K562 (cell line): Measurements from ENCODE around the gene CHD3. TPM values are rescaled to one million over a fixed set of nuclear protein-coding genes. Genes with fewer than 3 reads are reported as not detected.

ENCODE experiments used
- BHLHE40 ChIP-seq: IDR thresholded peaks from 2 replicates; pipeline ENCODE4 v1.6.1; 2011; ENCODE audit warnings: low read length, improper control_type of control experiment
- CTBP1 ChIP-seq: fragments of 450-650 bp; IDR thresholded peaks from 2 replicates; pipeline ENCODE4 v1.6.1; 2016; ENCODE audit warnings: borderline replicate concordance
- DACH1 ChIP-seq: fragments of 450-650 bp; IDR thresholded peaks from 2 replicates; pipeline ENCODE4 v1.6.1; 2018; ENCODE audit not compliant: partially characterized antibody
- KDM4B ChIP-seq, 2 experiments: fragments of 450-650 bp in 1 of 2; sonication (generic) in 1 of 2; IDR thresholded peaks; 2 replicates each; pipeline ENCODE4 v1.6.1; 2016 to 2017; ENCODE audit warnings: borderline replicate concordance in 2 of 2, antibody characterized with exemption in 1 of 2, low read depth in 1 of 2, mild to moderate bottlenecking in 1 of 2
- MTF1 ChIP-seq: fragments of 250-450 bp; sonication (Bioruptor Pico); IDR thresholded peaks from 2 replicates; pipeline ENCODE4 v1.9.0; 2021; ENCODE audit warnings: moderate library complexity, mild to moderate bottlenecking, inconsistent platforms, borderline replicate concordance
- NR2C2 ChIP-seq, 2 experiments: fragments of 200-800 bp in 1 of 2; sonication (Bioruptor generic) in 1 of 2; sonication (generic) in 1 of 2; formaldehyde crosslinking in 1 of 2; IDR thresholded peaks; 2 replicates each; pipeline versions ENCODE4 v1.6.1 to v1.8.0; 2016 to 2022; ENCODE audit warnings: mild to moderate bottlenecking in 1 of 2, missing compliant biosample characterization in 1 of 2, missing genetic modification characterization in 1 of 2, missing genetic modification reagents in 1 of 2
- PTBP1 ChIP-seq: fragments of 200-400 bp; formaldehyde crosslinking; IDR thresholded peaks from 2 replicates; pipeline ENCODE4 v1.6.1; 2017; ENCODE audit warnings: low read depth, low read length
- SIRT6 ChIP-seq: IDR thresholded peaks from one replicate; pipeline ENCODE4 v1.6.1; 2012; ENCODE audit warnings: low read depth, mild to moderate bottlenecking, control low read depth, inconsistent platforms, low read length, moderate library complexity
- TAF7 ChIP-seq: fragments of 450-650 bp; IDR thresholded peaks from 2 replicates; pipeline ENCODE4 v1.6.1; 2016; ENCODE audit warnings: missing genetic modification characterization, missing compliant biosample characterization
- ZNF224 ChIP-seq: sonication (generic); formaldehyde crosslinking; IDR thresholded peaks from 2 replicates; pipeline ENCODE4 v1.8.0; 2022; ENCODE audit warnings: mild to moderate bottlenecking, missing genetic modification reagents
- ZNF239 ChIP-seq: fragments of 250-450 bp; sonication (Bioruptor Pico); IDR thresholded peaks from 2 replicates; pipeline ENCODE4 v1.4.0; 2020; ENCODE audit warnings: mild to moderate bottlenecking
- ZNF583 ChIP-seq: fragments of 250-450 bp; sonication (Bioruptor Pico); IDR thresholded peaks from 2 replicates; pipeline ENCODE4 v1.4.0; 2020
- polyA plus RNA-seq, 8 experiments: library from polyadenylated mRNA; depleted of rRNA in 4 of 8; stranded (reverse) in 5 of 8; unstranded in 3 of 8; fragments of >200 nt; fragmentation: Nextera tagmentation in 2 of 8; fragmentation: Illumina TruSeq in 1 of 8; extraction: Ambion mirVana in 2 of 8; extraction: Trizol in 1 of 8; gene quantifications; 2 replicates each; pipeline versions ENCODE4 v1.2.1 to v1.2.3, GENCODE V29; 2011 to 2014; ENCODE audit warnings: inconsistent platforms in 1 of 8, missing spikeins in 1 of 8
- total RNA-seq, 7 experiments: library from RNA; depleted of rRNA in 6 of 7; stranded (reverse); fragments of >200 nt in 6 of 7; fragmentation: Illumina TruSeq in 2 of 7; extraction: Trizol in 2 of 7; gene quantifications; 2 replicates each; pipeline versions ENCODE4 v1.2.1 to v1.2.3, GENCODE V29; 2011 to 2021; ENCODE audit warnings: low replicate concordance in 1 of 7
- TF ChIP-seq, protein P1 (sequence below): sonication (generic); formaldehyde crosslinking; IDR thresholded peaks from 2 replicates; pipeline ENCODE4 v1.8.0; 2022; ENCODE audit warnings: missing genetic modification reagents, mild to moderate bottlenecking, borderline replicate concordance
- TF ChIP-seq, protein P2 (sequence below), 2 experiments: IDR thresholded peaks; 2 replicates each; pipeline ENCODE4 v1.6.1; 2011; ENCODE audit warnings: borderline replicate concordance in 1 of 2, control low read depth in 1 of 2, low read depth in 1 of 2, low read length in 1 of 2, mild to moderate bottlenecking in 1 of 2, mixed read lengths in 1 of 2, moderate library complexity in 1 of 2; ENCODE audit not compliant: insufficient read depth in 1 of 2, insufficient read length in 1 of 2, poor library complexity in 1 of 2, severe bottlenecking in 1 of 2; ENCODE audit errors: extremely low read depth in 1 of 2
- TF ChIP-seq, protein P3 (sequence below): sonication (generic); formaldehyde crosslinking; IDR thresholded peaks from 2 replicates; pipeline ENCODE4 v1.8.1; 2022; ENCODE audit warnings: missing genetic modification reagents
- TF ChIP-seq, protein P4 (sequence below): sonication (generic); formaldehyde crosslinking; IDR thresholded peaks from 2 replicates; pipeline ENCODE4 v1.8.1; 2022; ENCODE audit warnings: missing genetic modification reagents
- TF ChIP-seq, protein P5 (sequence below): sonication (generic); formaldehyde crosslinking; IDR thresholded peaks from 2 replicates; pipeline ENCODE4 v1.8.0; 2022; ENCODE audit warnings: mild to moderate bottlenecking, missing genetic modification reagents, borderline replicate concordance
- TF ChIP-seq, protein P6 (sequence below): fragments of 450-650 bp; IDR thresholded peaks from 2 replicates; pipeline ENCODE4 v1.7.0; 2016; ENCODE audit warnings: borderline replicate concordance

The CHD3 gene
- total and polyA plus RNA-seq, 9 of the 15 experiments (the other 6 are each of a cell fraction or from before 2014, with no cell fraction given) = 0.39 to 38.2 (median 21.2) TPM

DNA sequence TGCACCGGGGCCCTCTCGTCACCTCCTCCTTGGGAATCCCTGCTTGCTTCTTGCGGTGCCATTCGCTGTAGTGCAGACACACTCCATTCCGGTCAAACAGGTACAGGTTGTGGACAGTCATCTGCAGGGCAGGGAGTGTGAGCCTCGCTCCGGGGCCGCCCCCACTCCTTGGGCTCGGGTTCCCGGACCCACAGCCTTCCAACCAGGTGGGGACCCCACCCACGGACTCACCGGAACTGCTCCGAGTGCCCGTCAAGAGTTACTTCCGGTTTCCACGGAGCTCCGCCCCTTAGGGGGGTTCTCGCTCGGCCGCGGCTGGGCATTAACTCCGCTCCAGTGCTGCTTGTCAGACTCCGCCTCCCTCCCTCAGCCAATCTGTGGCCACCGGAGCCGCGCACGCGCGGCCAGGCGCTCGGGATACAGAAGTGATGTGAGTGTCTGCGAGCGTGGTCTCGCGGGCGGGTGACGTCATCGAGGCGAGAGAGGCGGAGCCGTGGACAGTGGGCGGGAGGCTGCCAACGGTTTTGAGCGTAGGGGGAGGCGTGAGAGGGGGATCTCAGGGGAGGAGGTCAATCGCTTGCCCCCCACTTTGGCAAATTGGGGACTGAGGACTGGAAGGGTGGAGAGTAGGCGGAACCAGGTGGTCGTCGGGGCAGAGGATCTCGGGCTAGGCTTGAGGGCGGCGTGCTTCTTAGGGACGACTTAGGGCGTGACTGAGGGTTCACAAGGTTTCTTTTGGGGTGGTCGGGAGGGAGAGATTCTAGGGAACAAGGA is 43.3 kb downstream of the CHD3 start, which contains the start of the genes CNTROB and TRAPPC1 (continued):
- TF ChIP-seq, protein P1, sequence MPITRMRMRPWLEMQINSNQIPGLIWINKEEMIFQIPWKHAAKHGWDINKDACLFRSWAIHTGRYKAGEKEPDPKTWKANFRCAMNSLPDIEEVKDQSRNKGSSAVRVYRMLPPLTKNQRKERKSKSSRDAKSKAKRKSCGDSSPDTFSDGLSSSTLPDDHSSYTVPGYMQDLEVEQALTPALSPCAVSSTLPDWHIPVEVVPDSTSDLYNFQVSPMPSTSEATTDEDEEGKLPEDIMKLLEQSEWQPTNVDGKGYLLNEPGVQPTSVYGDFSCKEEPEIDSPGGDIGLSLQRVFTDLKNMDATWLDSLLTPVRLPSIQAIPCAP (CRISPR knock-in tag) = no peak
- TF ChIP-seq TAF7 = no peak
- no peak for TF ChIP-seq MTF1 (CRISPR knock-in tag)
- no peak for TF ChIP-seq ZNF224 (CRISPR knock-in tag)
- TF ChIP-seq, protein P2, sequence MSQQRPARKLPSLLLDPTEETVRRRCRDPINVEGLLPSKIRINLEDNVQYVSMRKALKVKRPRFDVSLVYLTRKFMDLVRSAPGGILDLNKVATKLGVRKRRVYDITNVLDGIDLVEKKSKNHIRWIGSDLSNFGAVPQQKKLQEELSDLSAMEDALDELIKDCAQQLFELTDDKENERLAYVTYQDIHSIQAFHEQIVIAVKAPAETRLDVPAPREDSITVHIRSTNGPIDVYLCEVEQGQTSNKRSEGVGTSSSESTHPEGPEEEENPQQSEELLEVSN (IDR thresholded peaks at IDR 0.05; ENCODE audit: borderline replicate concordance in 1 of 2, extremely low read depth in 1 of 2, insufficient read depth in 1 of 2, insufficient read length in 1 of 2, low read depth in 1 of 2, low read length in 1 of 2, poor library complexity in 1 of 2, severe bottlenecking in 1 of 2) = peak; percentile 29 to 43
- TF ChIP-seq ZNF239 (CRISPR knock-in tag) = no peak
- no peak for TF ChIP-seq CTBP1
- no peak for TF ChIP-seq ZNF583
- TF ChIP-seq KDM4B (IDR thresholded peaks at IDR 0.05; ENCODE audit: borderline replicate concordance in 2 of 2, low read depth in 1 of 2) = no peak
- no peak for TF ChIP-seq BHLHE40
- no peak for TF ChIP-seq PTBP1
- TF ChIP-seq, protein P3, sequence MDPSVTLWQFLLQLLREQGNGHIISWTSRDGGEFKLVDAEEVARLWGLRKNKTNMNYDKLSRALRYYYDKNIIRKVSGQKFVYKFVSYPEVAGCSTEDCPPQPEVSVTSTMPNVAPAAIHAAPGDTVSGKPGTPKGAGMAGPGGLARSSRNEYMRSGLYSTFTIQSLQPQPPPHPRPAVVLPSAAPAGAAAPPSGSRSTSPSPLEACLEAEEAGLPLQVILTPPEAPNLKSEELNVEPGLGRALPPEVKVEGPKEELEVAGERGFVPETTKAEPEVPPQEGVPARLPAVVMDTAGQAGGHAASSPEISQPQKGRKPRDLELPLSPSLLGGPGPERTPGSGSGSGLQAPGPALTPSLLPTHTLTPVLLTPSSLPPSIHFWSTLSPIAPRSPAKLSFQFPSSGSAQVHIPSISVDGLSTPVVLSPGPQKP (CRISPR knock-in tag) = no peak
- TF ChIP-seq, protein P4, sequence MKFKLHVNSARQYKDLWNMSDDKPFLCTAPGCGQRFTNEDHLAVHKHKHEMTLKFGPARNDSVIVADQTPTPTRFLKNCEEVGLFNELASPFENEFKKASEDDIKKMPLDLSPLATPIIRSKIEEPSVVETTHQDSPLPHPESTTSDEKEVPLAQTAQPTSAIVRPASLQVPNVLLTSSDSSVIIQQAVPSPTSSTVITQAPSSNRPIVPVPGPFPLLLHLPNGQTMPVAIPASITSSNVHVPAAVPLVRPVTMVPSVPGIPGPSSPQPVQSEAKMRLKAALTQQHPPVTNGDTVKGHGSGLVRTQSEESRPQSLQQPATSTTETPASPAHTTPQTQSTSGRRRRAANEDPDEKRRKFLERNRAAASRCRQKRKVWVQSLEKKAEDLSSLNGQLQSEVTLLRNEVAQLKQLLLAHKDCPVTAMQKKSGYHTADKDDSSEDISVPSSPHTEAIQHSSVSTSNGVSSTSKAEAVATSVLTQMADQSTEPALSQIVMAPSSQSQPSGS (CRISPR knock-in tag) = peak; percentile 88; the same call in 1 of the 2 replicates
- no peak for TF ChIP-seq NR2C2 (CRISPR knock-in tag; IDR thresholded peaks at IDR 0.05)
- peak; percentile 86 for TF ChIP-seq NR2C2 (tag; IDR thresholded peaks at IDR 0.05)
- TF ChIP-seq, protein P5, sequence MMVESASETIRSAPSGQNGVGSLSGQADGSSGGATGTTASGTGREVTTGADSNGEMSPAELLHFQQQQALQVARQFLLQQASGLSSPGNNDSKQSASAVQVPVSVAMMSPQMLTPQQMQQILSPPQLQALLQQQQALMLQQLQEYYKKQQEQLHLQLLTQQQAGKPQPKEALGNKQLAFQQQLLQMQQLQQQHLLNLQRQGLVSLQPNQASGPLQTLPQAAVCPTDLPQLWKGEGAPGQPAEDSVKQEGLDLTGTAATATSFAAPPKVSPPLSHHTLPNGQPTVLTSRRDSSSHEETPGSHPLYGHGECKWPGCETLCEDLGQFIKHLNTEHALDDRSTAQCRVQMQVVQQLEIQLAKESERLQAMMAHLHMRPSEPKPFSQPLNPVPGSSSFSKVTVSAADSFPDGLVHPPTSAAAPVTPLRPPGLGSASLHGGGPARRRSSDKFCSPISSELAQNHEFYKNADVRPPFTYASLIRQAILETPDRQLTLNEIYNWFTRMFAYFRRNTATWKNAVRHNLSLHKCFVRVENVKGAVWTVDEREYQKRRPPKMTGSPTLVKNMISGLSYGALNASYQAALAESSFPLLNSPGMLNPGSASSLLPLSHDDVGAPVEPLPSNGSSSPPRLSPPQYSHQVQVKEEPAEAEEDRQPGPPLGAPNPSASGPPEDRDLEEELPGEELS (CRISPR knock-in tag) = no peak
- TF ChIP-seq DACH1 = no peak
- no peak for TF ChIP-seq SIRT6
- TF ChIP-seq, protein P6, sequence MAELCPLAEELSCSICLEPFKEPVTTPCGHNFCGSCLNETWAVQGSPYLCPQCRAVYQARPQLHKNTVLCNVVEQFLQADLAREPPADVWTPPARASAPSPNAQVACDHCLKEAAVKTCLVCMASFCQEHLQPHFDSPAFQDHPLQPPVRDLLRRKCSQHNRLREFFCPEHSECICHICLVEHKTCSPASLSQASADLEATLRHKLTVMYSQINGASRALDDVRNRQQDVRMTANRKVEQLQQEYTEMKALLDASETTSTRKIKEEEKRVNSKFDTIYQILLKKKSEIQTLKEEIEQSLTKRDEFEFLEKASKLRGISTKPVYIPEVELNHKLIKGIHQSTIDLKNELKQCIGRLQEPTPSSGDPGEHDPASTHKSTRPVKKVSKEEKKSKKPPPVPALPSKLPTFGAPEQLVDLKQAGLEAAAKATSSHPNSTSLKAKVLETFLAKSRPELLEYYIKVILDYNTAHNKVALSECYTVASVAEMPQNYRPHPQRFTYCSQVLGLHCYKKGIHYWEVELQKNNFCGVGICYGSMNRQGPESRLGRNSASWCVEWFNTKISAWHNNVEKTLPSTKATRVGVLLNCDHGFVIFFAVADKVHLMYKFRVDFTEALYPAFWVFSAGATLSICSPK = no peak
